Measurements from ENCODE around the gene KATNB1. TPM values are rescaled to one million over a fixed set of nuclear protein-coding genes. Genes with fewer than 3 reads are reported as not detected.

KATNB1 gene
- total RNA-seq, 2 experiments from 2014 or later: 37.4 to 43.5 TPM

GRCh38 chr16:57700781-57701551 lies 34.6 kb upstream of the KATNB1 start:
- no peak overlapping the region for H2AFZ ChIP-seq (ENCODE audit: low read length)
- no peaks in the 10 kb centered on the region for H3K79me2 ChIP-seq (ENCODE audit: insufficient read depth, low read depth, low read length)
- H3K4me3 ChIP-seq (ENCODE audit: low read depth, low read length, poor library complexity, severe bottlenecking): no peak overlapping the region
- intact Hi-C loops (cut with micrococcal nuclease; ENCODE audit: unreplicated experiment): no loop called here
- H3K36me3 ChIP-seq (ENCODE audit: insufficient read depth, low read length): no peaks in the 10 kb centered on the region
- no peak overlapping the region for H3K4me2 ChIP-seq (ENCODE audit: low read length)
- DNase-seq (ENCODE audit: low spot score): no peak
- H3K9me3 ChIP-seq (ENCODE audit: low read length): no peaks in the 10 kb centered on the region
- ChIA-PET POLR2A (no interaction called here), CTCF (ENCODE audit: unreplicated experiment) (no interaction called here)
- no peaks in the 10 kb centered on the region for H3K4me1 ChIP-seq (ENCODE audit: insufficient read depth, low read length, poor library complexity, severe bottlenecking)
- no TSS peak for BruUV-seq (replicated peaks)
- TF ChIP-seq CTCF (conservative IDR thresholded peaks at IDR 0.05; ENCODE audit: low read length) (no peak), EZH2phosphoT487 (IDR thresholded peaks at IDR 0.05; ENCODE audit: borderline replicate concordance, low read depth, low read length) (no peak)
- no peak overlapping the region for H3K27ac ChIP-seq (ENCODE audit: low read depth, low read length, poor library complexity, severe bottlenecking)
- no peaks in the 10 kb centered on the region for H4K20me1 ChIP-seq (ENCODE audit: insufficient read depth, low read length)
- H3K9me2 ChIP-seq (ENCODE audit: insufficient read depth, low read length): no peaks in the 10 kb centered on the region

- Histone ChIP-seq H3K9me2 (ENCODE audit: insufficient read depth, low read length) (no peaks in the 10 kb centered on the region), H2AFZ (ENCODE audit: low read length) (no peak overlapping the region), H3K4me1 (ENCODE audit: insufficient read depth, low read length, poor library complexity, severe bottlenecking) (no peaks in the 10 kb centered on the region), H3K36me3 (ENCODE audit: insufficient read depth, low read length) (no peaks in the 10 kb centered on the region), H3K4me2 (ENCODE audit: low read length) (no peak overlapping the region), H3K9me3 (ENCODE audit: low read length) (no peaks in the 10 kb centered on the region), H3K79me2 (ENCODE audit: insufficient read depth, low read depth, low read length) (no peaks in the 10 kb centered on the region), H4K20me1 (ENCODE audit: insufficient read depth, low read length) (no peaks in the 10 kb centered on the region), H3K4me3 (ENCODE audit: low read depth, low read length, poor library complexity, severe bottlenecking) (no peak overlapping the region), H3K27ac (ENCODE audit: low read depth, low read length, poor library complexity, severe bottlenecking) (no peak overlapping the region)
- no peak for TF ChIP-seq CTCF (conservative IDR thresholded peaks at IDR 0.05; ENCODE audit: low read length)
- no peak for TF ChIP-seq EZH2phosphoT487 (IDR thresholded peaks at IDR 0.05; ENCODE audit: borderline replicate concordance, low read depth, low read length)
- POLR2A ChIA-PET: no interaction called here
- CTCF ChIA-PET (ENCODE audit: unreplicated experiment): no interaction called here
- DNase-seq (ENCODE audit: low spot score): no peak
- BruUV-seq (replicated peaks): no TSS peak
- intact Hi-C loops (cut with micrococcal nuclease; ENCODE audit: unreplicated experiment): no loop called here
These were observed 33.7 kb upstream of the KATNB1 start for GRCh38 chr16:57701759-57702371.

GRCh38 chr16:57703416-57704010 lies 32.1 kb upstream of the KATNB1 start:
- no TSS peak for BruUV-seq (replicated peaks)
- TF ChIP-seq CTCF (conservative IDR thresholded peaks at IDR 0.05; ENCODE audit: low read length) (no peak), EZH2phosphoT487 (IDR thresholded peaks at IDR 0.05; ENCODE audit: borderline replicate concordance, low read depth, low read length) (no peak)
- CTCF ChIA-PET (ENCODE audit: unreplicated experiment): no interaction called here

More at GRCh38 chr16:57703416-57704010, 32.1 kb upstream of the KATNB1 start:
- no peaks in the 10 kb centered on the region for H3K9me3 ChIP-seq (ENCODE audit: low read length)
- no peaks in the 10 kb centered on the region for H3K36me3 ChIP-seq (ENCODE audit: insufficient read depth, low read length)
- no peak overlapping the region for H3K4me3 ChIP-seq (ENCODE audit: low read depth, low read length, poor library complexity, severe bottlenecking)
- H3K9me2 ChIP-seq (ENCODE audit: insufficient read depth, low read length): no peaks in the 10 kb centered on the region
- no peak overlapping the region for H3K27ac ChIP-seq (ENCODE audit: low read depth, low read length, poor library complexity, severe bottlenecking)
- H4K20me1 ChIP-seq (ENCODE audit: insufficient read depth, low read length): no peaks in the 10 kb centered on the region
- no peaks in the 10 kb centered on the region for H3K4me1 ChIP-seq (ENCODE audit: insufficient read depth, low read length, poor library complexity, severe bottlenecking)
- no peak overlapping the region for H2AFZ ChIP-seq (ENCODE audit: low read length)
- H3K79me2 ChIP-seq (ENCODE audit: insufficient read depth, low read depth, low read length): no peaks in the 10 kb centered on the region
- no peak for DNase-seq (ENCODE audit: low spot score)
- intact Hi-C loops (cut with micrococcal nuclease; ENCODE audit: unreplicated experiment): no loop called here
- H3K4me2 ChIP-seq (ENCODE audit: low read length): no peak overlapping the region
- POLR2A ChIA-PET: no interaction called here

Measured in OCI-LY7 (cell line).